Myocyte (in vitro differentiated cells): ENCODE results near the gene COLQ. TPM values are rescaled to one million over a fixed set of nuclear protein-coding genes. Genes with fewer than 3 reads are reported as not detected.
A peak's percentile ranks its signal among the peaks of the same experiment; 100 is the strongest.
"Not testable (repeated sequence)": the region's sequence is repeated elsewhere in the genome, so short reads cannot be mapped to it uniquely, and the experiment has no call there.

Experiments used
- DNase-seq: peaks from one replicate; pipeline ENCODE4 v3.0.0-alpha.2; 2012; ENCODE audit warnings: low read depth
- microRNA-seq: library from miRNA; unstranded; fragments of <30 nt; microRNA quantifications from one replicate; pipeline ENCODE4, GENCODE V29; 2016
- total RNA-seq: library from RNA; depleted of rRNA; stranded (reverse); fragments of >200 nt; gene quantifications from 2 replicates; pipeline ENCODE4 v1.2.3, GENCODE V29; 2014

The COLQ gene
- total RNA-seq, 1 donor from 2014 or later: 24.8 TPM

DNA sequence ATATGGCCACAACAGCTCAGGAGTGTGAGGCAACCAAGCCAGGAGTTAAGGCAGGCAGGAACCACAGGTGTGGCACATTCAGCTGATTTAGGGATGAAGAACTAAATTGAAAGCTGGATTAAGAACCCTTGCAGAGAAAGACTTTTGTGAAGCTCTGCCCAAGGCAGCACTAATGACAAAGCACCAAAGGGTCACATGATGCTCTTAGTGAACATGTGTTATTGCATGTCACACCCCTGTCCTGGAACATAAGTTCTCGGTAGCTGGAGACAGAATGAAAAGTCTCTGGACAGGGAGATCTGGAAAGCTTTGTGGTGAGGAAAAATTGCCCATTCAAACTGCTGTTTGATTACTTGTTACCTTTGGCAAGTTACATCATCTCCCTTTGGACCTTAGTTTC is 90.9 kb downstream of the COLQ start:
- DNase-seq: peak; percentile 17

DNA sequence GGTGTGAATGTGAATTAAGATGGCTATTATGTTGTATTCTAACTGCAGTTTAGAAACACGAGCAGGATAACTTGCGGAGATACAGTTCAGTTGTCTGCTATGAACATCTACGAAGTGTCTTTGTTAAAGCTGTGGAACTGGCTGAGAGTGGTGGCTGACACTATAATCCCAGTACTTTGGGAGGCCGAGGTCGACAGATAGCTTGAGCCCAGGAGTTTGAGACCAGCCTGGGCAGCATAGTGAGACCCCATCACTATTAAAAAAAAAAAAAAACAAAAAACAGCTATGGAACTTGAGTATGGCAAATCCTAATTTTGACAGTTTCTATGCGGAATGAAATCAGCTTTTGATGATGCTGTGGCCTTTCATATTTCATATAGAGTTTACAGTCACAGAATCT is 92.4 kb downstream of the COLQ start:
- no peak for DNase-seq

DNA sequence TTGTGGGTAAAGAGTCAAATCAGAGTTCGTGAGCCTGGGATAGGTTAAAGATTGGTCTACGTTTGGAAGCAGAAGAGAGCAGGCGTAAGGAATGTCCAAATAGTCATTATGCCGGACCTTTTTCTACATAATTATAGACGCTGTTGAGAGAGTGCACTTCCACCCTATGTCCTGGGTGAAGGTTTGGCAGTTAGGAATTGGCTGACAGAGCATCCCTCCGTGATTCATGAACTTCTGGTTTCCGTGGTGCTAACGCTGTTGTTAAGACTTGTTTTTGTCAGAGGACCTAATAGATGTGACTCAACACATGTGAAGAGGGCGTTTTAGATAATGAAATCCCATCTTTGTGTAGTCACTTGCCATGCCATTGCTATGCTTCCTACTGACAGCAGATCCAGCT is 93.0 kb downstream of the COLQ start:
- peak; percentile 59 for DNase-seq

DNA sequence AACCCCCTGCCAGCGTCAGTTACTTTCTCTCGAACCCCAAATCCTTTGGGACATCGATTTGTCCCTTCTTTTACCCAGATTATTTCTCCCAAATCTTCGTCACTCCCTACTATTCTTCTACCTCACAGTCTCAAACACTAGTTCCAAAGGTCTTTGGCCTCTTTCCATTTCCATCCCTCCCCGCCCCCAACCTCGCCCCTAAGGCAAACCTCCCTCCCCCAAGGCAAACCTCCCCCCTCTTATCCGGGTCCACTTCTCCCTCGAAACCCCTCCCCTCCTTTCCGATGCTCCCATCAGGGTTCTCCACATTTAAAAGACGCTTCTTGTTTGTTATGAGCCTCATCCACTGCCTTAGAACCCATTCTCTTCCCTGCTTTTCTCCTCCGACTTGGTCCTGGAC is 93.5 kb downstream of the COLQ start:
- DNase-seq: peak; percentile 17

DNA sequence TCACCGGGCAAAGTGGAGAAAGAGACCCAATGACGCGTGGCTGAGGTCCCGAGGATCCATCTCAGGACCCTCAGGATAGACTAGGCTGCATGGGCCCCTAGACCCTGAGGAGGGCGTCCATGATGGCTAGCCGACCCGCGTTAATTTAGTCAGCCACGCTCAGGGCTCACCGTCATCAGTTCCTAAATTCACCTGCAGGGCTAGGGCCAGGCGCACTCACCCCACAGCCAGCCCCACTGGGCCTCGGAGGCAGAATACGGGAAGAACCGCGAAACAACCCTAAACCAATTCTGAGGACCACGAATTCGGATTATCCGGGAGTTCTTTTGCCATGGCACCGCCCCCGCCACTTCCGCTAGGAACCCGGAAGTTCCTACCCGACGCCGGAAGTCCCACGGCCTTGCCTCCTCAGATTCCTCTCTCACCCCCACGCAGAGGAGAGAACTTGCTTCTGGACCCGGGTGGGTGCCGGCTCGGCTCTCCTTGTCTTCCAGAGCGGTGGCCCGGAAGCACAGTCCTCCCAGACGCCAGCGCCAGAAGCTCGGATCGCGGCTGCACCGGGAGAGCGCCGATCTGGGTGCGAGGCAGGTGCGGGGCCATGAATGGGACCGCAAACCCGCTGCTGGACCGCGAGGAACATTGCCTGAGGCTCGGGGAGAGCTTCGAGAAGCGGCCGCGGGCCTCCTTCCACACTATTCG is 94.2 kb downstream of the COLQ start, which contains the start of the genes EAF1 and METTL6:
Gene EAF1 (plus strand): TSS at position 417 of the 699 bp plus-strand sequence. CDS start 182 bp downstream, at position 599.
Gene METTL6 (minus strand): TSS at position 363 of the 699 bp plus-strand sequence. CDS start 1,033 bp downstream, outside the sequence.
- DNase-seq: peak; percentile 88

DNA sequence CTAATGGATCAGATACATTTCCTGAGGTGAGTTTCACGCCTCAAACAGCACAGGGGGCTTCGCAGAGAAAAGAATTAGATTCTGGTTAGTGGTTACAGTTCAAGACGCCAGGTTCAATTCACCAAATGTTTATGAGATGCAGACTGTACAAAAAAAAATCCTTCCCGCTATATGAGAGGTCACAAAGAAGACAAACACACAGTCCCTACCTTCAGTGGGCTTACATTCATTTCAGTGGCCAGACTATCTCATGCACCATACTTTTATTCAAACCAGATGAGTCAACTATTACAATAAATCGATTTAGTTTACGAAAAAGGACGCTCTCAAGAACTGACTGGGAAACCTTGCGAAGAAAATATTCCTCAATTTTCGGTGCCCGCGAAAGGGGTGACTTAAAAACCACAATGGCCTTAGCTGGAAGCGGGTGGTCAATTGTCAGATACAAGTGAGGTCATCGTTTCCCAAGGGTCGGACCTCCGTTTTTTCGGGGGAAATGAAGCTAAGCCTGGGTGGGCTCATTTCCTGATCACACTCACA is 94.9 kb downstream of the COLQ start:
- DNase-seq: no peak

DNA sequence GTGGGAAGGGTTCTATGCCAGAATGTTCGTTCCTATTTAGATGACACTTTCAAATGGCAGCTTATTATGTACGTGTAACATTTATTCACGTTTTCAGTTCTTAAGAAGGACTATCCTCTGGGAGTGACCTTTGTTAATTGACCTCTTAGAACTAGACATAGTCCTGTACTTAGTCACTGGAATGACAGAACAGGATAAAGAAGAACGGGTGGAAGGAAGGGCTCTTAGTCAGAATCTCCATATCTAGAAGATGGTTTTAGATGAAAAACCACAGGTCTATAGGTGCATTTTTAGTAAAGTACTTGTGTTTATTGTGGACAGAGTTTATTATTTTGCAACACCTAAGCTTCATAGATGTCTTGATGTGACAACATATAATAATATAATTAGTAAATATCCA is 100.6 kb downstream of the COLQ start:
- no peak for DNase-seq

DNA sequence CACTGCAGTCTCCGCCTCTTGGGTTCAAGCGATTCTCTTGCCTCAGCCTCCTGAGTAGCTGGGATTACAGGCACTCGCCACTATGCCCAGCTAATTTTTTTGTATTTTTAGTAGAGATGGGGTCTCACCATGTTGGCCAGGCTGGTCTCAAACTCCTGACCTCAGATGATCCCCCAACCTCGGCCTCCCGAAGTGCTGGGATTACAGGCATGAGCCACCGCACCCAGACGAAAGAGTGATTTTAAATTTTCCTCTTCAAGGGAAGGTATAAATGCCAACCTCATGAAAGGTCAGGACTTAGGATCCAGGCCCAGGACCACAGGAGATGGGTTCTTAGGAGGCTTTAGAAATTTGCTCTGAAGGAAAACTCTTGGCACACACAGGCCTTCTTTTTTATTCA is 110.5 kb downstream of the COLQ start:
- not testable (repeated sequence) for DNase-seq

DNA sequence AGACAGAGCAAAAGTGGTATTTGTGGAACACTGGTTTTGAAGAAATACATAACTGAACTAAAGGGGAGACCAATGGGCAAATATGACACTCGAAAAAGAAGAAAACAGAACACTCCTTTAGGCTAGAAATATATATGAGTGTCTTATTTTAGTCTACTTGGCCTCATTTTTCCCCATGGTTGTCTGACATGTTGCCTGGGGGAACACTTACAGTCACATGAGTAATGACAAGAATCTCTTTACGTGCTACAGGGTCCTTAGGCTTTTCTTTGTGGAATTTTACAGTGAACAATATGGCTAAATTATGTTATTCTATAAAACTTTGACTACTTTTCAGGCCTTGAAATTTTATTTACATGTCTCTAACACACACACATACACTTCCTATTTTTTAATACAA is 111.7 kb downstream of the COLQ start:
- DNase-seq: no peak

DNA sequence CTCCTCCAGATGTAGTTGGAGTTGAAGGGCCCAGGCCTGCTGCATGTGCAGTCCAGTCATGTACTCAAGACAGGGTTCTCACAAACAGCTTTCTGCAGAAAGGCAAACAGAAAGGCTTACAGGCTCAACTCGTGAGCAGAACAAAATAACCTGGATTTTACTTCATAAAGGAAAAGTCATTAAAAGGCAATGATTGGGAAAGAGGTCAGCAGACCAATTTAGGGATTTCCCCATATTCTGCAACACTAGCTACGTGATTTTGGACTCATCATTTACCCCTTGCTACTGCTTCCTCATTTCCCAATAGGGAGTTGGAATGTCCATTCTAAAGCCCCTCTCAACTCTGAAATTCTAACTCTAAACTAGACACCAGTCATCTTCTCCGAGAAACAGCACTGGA is 112.3 kb downstream of the COLQ start:
- no peak for DNase-seq

DNA sequence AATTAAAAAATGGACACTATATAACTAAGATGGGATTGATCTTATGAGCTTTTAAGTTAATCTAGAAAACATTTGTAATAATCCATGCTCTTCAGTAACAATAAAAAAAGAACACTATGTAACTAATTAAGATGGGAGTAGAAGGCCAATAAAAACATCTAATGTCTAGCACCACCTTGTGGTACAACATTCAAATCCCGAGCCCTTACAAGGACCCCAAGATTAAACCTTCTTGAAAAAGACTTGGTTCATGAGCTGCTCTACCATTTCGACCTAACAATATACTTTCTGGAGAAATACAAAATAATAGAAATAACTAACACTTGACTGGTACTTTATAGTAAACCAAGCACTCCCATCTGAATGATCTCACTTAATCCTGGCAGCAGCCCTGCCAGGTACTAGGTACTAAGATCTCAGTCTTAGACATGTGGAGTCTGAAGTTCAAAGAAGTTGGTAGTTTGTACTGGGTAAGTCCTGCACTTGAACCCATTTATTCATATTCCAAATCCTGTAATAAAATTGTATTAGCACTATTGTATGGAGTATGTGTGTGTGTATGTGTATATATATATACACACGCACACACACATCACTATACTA is 116.0 kb downstream of the COLQ start:
- DNase-seq: peak; percentile 65

DNA sequence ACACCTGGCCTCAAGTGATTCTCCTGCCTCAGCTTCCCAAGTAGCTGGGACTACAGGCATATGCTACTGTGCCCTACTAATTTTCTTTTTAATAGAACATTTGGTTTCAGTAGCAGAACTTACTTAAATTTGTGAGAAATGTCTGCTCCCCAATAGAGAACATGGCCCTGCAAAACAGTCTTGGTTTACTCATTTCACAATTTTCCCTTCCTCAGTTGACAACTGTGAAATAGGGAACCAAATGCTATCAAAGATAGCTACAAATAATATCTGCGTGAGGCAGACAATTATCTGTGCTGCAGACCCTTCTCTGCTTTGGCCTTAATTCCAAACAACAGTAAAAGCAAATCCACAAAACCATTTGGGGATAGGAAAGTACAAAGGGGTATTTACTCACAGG is 116.7 kb downstream of the COLQ start:
- no peak for DNase-seq

DNA sequence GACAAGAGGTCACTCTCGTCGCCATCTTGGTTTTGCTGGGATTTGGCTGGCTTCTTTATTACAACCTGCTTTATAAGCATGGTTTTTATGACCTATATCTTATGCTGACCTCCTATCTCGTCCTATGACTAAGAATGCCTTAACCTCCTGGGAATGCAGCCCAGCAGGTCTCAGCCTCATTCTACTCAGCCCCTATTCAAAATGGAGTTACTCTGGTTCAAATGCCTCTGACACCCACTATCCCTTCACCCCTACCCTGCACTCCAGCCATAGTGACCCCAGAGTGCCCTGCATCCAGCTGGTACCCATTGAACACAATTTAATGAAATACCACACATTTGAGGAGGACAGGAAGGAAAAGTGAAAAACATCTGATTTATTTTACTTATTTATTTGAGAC is 117.5 kb downstream of the COLQ start:
- no peak for DNase-seq

DNA sequence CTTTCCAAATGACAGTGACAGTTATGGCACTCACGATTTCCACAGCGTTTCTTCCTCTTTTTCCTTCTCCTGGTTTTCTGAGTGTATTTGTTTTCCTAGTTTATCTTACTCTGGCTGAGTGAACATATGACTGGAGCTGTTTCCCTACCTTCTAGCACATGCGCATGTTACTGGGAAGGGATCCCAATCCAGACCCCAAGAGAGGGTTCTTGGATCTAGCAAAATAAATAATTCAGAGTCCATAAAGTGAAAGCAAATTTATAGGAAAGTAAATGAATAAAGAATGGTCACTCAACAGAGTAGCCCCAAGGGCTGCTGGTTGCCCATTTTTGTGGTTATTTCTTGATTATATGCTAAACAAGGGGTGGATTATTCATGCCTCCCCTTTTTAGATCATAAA is 118.0 kb downstream of the COLQ start:
- DNase-seq: no peak

DNA sequence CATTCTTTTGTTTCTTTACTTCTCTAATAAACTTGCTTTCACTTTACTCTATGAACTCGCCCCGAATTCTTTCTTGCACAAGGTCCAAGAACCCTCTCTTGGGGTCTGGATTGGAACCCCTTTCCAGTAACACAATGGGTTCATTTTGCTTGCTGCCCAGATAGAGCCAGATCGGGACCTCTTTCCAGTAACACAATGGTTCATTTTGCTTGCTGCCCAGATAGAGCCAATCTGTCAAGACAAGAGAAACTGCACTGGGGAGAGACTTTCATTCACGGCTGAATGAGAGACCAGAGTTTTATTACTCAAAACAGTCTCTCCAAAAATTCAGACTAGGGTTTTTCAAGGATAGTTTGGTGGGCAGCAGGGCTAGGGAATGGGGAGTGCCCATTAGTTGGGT is 119.6 kb downstream of the COLQ start:
- DNase-seq: no peak

Small RNA genes lying within 50 kb of the gene (microRNA-seq; reads per million reads assigned to microRNA genes)
- gene MIR4270: not detected

Other genes with a start within 250 kb of the COLQ start
- gene SH3BP5, start 189.1 kb downstream of the COLQ start, total RNA-seq: 12.2 and 13.6 TPM in 2 replicates
- 25.3 and 27.2 TPM in 2 replicates for gene METTL6, start 94.2 kb downstream of the COLQ start, total RNA-seq
- gene EAF1, start 94.1 kb downstream of the COLQ start, total RNA-seq: 23.5 and 38.0 TPM in 2 replicates
- 11.2 and 11.7 TPM in 2 replicates for gene HACL1, start 79.9 kb upstream of the COLQ start, total RNA-seq
- gene BTD, start 80.0 kb upstream of the COLQ start, total RNA-seq: 22.9 and 26.7 TPM in 2 replicates